Measurements from ENCODE around the gene TASP1. TPM values are rescaled to one million over a fixed set of nuclear protein-coding genes. Genes with fewer than 3 reads are reported as not detected.
A peak's percentile ranks its signal among the peaks of the same experiment; 100 is the strongest.
"Not testable (repeated sequence)": the region's sequence is repeated elsewhere in the genome, so short reads cannot be mapped to it uniquely, and the experiment has no call there.

The TASP1 gene
- total and polyA plus RNA-seq, 3 experiments from 2014 or later = 11.8 to 14.4 (median 13.5) TPM

DNA sequence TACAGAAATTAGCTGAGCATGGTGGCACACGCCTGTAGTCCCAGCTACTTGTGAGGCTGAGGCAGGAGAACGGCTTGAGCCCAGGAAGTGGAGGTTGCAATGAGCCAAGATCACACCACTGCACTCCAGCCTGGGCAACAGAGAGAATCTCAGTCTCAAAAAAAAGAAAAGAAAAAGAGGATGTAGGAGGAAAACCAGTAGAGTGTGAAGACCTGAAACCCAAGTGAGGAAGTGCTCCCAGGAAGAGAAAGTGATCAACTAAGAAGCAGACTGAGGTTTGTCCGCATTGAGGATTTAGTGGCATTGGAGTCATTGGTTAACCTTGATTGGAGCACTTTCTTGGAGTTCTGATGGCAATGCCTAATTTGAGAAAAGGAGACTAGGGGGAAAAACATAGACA, 20.6 kb upstream of the TASP1 start:
- ChIA-PET POLR2A (no interaction called here), CTCF (no interaction called here)
- Mint-ChIP-seq H3K9me3 (no peaks in the 10 kb centered on the region), H3K36me3 (no peaks in the 10 kb centered on the region), H3K27me3 (peaks cover 8 to 30% of the 10 kb centered on the region in 2 donors), H3K27ac (no peak overlapping the region), H3K4me3 (no peak overlapping the region), H3K4me1 (no peaks in the 10 kb centered on the region)
- Histone ChIP-seq H3K36me3 (ENCODE audit: insufficient read depth, low read length) (no peaks in the 10 kb centered on the region), H3K4me1 (ENCODE audit: insufficient read depth, low read length) (no peaks in the 10 kb centered on the region), H3K27me3 (ENCODE audit: insufficient read depth, low read length, poor library complexity, severe bottlenecking) (peaks cover 3% of the 10 kb centered on the region), H3K9me3 (ENCODE audit: low read length) (no peaks in the 10 kb centered on the region), H3K27ac (ENCODE audit: low read depth, low read length) (no peak overlapping the region), H3K4me3 (ENCODE audit: low read length) (no peak overlapping the region)
- no peak for DNase-seq

DNA sequence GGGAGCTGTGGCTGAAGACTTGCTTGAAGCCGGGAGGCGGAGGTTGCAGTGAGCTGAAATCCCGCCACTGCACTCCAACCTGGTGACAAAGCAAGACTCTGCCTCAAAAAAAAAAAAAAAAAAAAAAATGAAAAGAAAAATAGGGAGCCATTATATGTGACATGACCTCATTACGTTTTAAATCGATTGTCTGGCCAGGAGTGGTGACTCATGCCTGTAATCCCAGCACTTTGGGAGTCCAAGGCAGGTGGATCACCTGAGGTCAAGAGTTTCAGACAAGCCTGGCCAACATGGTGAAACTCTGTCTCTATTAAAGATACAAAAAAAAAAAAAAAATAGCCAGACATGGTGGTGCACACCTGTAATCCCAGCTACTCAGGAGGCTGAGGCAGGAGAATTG, 19.3 kb upstream of the TASP1 start:
- H3K27me3 Mint-ChIP-seq = peaks cover 12 to 31% of the 10 kb centered on the region in 2 donors
- H3K4me3 ChIP-seq (ENCODE audit: low read length); H3K36me3 ChIP-seq (ENCODE audit: insufficient read depth, low read length); H3K27me3 ChIP-seq (ENCODE audit: insufficient read depth, low read length, poor library complexity, severe bottlenecking); H3K4me3 Mint-ChIP-seq; CTCF ChIA-PET; H3K4me1 ChIP-seq (ENCODE audit: insufficient read depth, low read length); DNase-seq; H3K9me3 ChIP-seq (ENCODE audit: low read length); H3K27ac Mint-ChIP-seq; POLR2A ChIA-PET; H3K9me3 Mint-ChIP-seq; H3K4me1 Mint-ChIP-seq; H3K27ac ChIP-seq (ENCODE audit: low read depth, low read length); H3K36me3 Mint-ChIP-seq: not testable (repeated sequence)

DNA sequence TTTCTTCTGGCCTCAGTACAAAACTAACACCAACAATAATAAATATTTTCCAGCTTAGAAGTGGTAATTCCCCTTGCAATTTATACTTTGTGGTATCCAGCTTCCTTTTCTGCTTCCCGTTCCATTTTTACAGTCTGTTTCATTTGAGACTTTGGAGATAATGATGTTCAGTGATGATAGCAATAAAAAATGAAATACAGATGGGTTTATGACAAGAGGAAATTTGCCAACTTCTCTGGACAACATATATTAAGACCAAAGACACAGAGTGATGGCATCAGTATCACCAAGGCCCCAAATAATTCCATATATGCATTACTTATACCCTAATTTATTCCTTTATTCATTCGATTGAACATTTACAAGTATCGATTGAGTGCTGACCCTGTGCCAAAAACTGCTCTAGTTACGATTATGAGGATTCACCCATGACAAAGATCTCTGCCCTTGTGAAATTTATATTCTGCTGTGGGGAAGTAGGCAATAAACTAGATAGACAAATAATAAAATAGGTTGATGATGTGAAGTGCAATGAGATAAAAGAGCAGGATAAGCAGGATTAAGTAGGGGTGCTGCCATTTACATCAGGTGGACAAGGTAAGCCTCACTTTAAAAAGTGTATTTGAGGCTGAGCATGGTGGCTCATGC, 18.1 kb upstream of the TASP1 start:
- H3K4me1 Mint-ChIP-seq = no peaks in the 10 kb centered on the region
- no peaks in the 10 kb centered on the region for H3K9me3 Mint-ChIP-seq
- H3K4me1 ChIP-seq (ENCODE audit: insufficient read depth, low read length) = no peaks in the 10 kb centered on the region
- H3K27ac Mint-ChIP-seq = no peak overlapping the region
- H3K27ac ChIP-seq (ENCODE audit: low read depth, low read length) = no peak overlapping the region
- no peaks in the 10 kb centered on the region for H3K27me3 ChIP-seq (ENCODE audit: insufficient read depth, low read length, poor library complexity, severe bottlenecking)
- H3K9me3 ChIP-seq (ENCODE audit: low read length) = no peaks in the 10 kb centered on the region
- CTCF ChIA-PET = no interaction called here
- no peak for DNase-seq
- no peak overlapping the region for H3K4me3 ChIP-seq (ENCODE audit: low read length)
- H3K36me3 ChIP-seq (ENCODE audit: insufficient read depth, low read length) = no peaks in the 10 kb centered on the region
- no peaks in the 10 kb centered on the region for H3K36me3 Mint-ChIP-seq
- H3K4me3 Mint-ChIP-seq = no peak overlapping the region
- POLR2A ChIA-PET = no interaction called here
- peaks cover 16 to 33% of the 10 kb centered on the region in 2 donors for H3K27me3 Mint-ChIP-seq

DNA sequence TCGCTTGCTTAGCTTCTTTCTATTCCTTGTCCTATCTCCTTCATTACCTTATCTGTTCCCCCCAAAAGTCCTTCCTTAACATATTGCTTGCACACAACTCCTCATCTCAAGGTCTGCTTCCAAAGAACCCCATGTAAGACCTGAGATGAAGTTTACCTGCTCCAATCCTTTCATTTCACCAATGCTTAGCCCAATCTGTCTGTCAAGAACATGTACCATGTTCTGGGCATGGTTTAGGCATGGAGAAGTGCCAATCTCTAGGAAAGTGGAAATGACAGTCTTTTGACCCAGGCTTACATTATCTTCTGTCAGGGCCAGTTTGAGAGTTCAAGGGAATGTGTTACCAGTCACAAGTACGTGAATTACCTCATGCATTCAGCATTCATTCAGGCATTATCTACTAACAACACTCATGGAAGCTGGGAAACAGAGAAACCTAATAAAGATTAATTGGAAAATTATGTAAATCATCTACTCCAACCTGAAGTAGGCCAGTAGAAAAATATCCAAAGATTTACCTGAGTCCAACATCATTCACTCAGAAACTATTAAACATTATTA, 15.8 kb upstream of the TASP1 start:
- Mint-ChIP-seq H3K4me3 (no peak overlapping the region), H3K36me3 (no peaks in the 10 kb centered on the region), H3K9me3 (no peaks in the 10 kb centered on the region), H3K27ac (no peak overlapping the region), H3K4me1 (no peaks in the 10 kb centered on the region), H3K27me3 (peaks cover 17 to 52% of the 10 kb centered on the region in 2 donors)
- H3K36me3 ChIP-seq (ENCODE audit: insufficient read depth, low read length) = no peaks in the 10 kb centered on the region
- H3K4me1 ChIP-seq (ENCODE audit: insufficient read depth, low read length) = no peaks in the 10 kb centered on the region
- ChIA-PET CTCF (no interaction called here), POLR2A (no interaction called here)
- no peak for DNase-seq
- no peak overlapping the region for H3K4me3 ChIP-seq (ENCODE audit: low read length)
- H3K27me3 ChIP-seq (ENCODE audit: insufficient read depth, low read length, poor library complexity, severe bottlenecking) = peaks cover 3% of the 10 kb centered on the region
- peak overlapping the region; percentile 32 for H3K27ac ChIP-seq (ENCODE audit: low read depth, low read length)
- no peaks in the 10 kb centered on the region for H3K9me3 ChIP-seq (ENCODE audit: low read length)

DNA sequence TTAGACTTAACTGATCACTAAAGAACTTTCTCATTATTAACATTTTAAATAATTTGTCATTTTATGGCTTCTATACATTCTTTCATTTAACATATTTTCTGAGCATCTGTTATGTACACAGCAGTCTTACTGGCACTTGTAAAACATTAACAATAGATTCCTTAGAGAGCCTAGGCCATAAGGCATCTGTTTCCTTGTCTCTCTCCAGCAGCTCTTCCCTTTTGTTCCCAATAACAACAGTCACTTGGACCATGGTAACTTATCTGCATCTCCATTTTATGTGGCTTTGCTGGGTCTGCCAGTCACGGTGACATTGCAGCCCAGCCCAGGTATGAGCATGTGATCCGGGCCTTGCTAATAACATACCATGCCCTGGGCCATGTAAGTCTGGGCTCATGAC, 11.7 kb upstream of the TASP1 start:
- Mint-ChIP-seq H3K27me3 (peaks cover 12 to 60% of the 10 kb centered on the region in 2 donors), H3K36me3 (no peaks in the 10 kb centered on the region), H3K27ac (no peak overlapping the region), H3K4me1 (no peaks in the 10 kb centered on the region), H3K4me3 (no peak overlapping the region), H3K9me3 (no peaks in the 10 kb centered on the region)
- Histone ChIP-seq H3K9me3 (ENCODE audit: low read length) (no peaks in the 10 kb centered on the region), H3K4me3 (ENCODE audit: low read length) (no peak overlapping the region), H3K27ac (ENCODE audit: low read depth, low read length) (no peak overlapping the region), H3K4me1 (ENCODE audit: insufficient read depth, low read length) (no peaks in the 10 kb centered on the region), H3K27me3 (ENCODE audit: insufficient read depth, low read length, poor library complexity, severe bottlenecking) (peaks cover 3% of the 10 kb centered on the region), H3K36me3 (ENCODE audit: insufficient read depth, low read length) (no peaks in the 10 kb centered on the region)
- CTCF ChIA-PET = no interaction called here
- POLR2A ChIA-PET = no interaction called here
- no peak for DNase-seq

DNA sequence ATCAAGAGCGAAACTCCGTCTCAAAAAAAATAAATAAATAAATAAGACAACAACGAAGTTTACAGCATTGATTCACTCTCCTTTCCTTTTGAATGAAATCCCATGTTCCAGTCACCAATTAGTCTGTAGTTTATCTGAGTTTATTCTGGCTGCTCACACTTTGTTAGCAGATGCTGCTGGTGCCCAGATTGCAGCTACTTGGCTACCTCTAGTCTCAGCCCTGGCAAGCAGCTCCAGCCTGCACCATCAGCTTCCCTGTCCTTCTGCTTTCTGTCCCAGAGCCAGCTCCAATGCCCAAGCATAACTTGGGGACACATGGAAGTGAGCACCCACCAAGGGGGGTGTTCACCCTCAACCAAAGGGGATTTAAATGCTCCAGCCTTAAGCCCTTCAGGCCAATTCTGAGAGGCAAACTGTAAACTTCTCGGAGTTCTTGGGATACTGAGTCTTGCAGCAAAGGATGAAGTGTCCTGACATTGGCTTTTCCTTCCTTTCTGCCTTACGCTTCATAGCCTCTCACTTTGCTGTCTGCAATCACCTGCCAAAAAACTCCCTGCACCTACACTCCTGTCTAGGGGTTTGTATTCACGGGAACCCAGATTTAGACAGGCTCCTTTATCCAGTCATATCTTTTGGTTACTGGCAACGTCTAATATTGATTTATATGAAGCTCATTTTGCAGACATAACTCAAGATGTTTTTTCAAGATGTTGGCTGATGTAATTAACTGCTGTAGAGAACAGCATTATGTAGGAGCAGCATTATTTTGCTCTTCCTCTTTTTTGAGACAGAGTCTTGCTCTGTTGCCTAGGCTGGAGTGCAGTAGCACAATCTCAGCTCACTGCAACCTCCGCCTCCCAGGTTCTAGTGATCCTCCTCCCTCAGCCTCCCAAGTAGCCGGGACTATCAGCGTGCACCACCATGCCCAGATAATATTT, 9.8 kb upstream of the TASP1 start:
- ChIA-PET POLR2A (no interaction called here), CTCF (interaction anchor here (1.2 kb wide), 1 partner anchor 13 kb away, joined by 3 read pairs; no protein-coding TSS in a partner anchor)
- Mint-ChIP-seq H3K4me3 (no peak overlapping the region), H3K27me3 (peaks cover 15 to 66% of the 10 kb centered on the region in 2 donors), H3K4me1 (no peaks in the 10 kb centered on the region), H3K27ac (no peak overlapping the region), H3K9me3 (no peaks in the 10 kb centered on the region), H3K36me3 (peaks cover 0 to 4% (median 0%) of the 10 kb centered on the region in 3 donors)
- H3K4me3 ChIP-seq (ENCODE audit: low read length) = no peak overlapping the region
- no peak overlapping the region for H3K27ac ChIP-seq (ENCODE audit: low read depth, low read length)
- no peak for DNase-seq
- H3K27me3 ChIP-seq (ENCODE audit: insufficient read depth, low read length, poor library complexity, severe bottlenecking) = peaks cover 3% of the 10 kb centered on the region
- no peaks in the 10 kb centered on the region for H3K36me3 ChIP-seq (ENCODE audit: insufficient read depth, low read length)
- H3K9me3 ChIP-seq (ENCODE audit: low read length) = no peaks in the 10 kb centered on the region
- H3K4me1 ChIP-seq (ENCODE audit: insufficient read depth, low read length) = no peaks in the 10 kb centered on the region

DNA sequence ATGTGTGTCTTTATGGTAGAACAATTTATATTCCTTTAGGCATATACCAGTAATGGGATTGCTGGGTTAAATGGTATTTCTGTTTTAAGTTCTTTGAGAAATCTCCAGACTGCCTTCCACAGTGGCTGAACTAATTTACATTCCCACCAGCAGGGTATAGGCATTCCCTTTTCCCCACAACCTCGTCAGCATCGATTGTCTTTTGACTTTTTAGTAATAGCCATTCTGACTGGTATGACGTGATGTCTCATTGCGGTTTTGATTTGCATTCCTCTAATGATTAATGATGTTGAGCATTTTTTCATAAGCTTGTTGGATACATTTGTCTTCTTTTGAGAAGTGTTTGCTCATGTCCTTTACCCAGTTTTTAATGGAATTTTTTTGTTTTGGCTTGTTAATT, 5.3 kb upstream of the TASP1 start:
- Histone ChIP-seq H3K27ac (ENCODE audit: low read depth, low read length) (no peak overlapping the region), H3K36me3 (ENCODE audit: insufficient read depth, low read length) (no peaks in the 10 kb centered on the region), H3K4me1 (ENCODE audit: insufficient read depth, low read length) (no peaks in the 10 kb centered on the region), H3K27me3 (ENCODE audit: insufficient read depth, low read length, poor library complexity, severe bottlenecking) (no peaks in the 10 kb centered on the region), H3K9me3 (ENCODE audit: low read length) (no peaks in the 10 kb centered on the region), H3K4me3 (ENCODE audit: low read length) (no peak overlapping the region)
- peaks cover 16 to 57% of the 10 kb centered on the region in 2 donors for H3K27me3 Mint-ChIP-seq
- ChIA-PET POLR2A (no interaction called here), CTCF (no interaction called here)
- no peaks in the 10 kb centered on the region for H3K9me3 Mint-ChIP-seq
- peaks cover 3% of the 10 kb centered on the region in 3 donors for H3K4me1 Mint-ChIP-seq
- peaks cover 0 to 4% (median 3%) of the 10 kb centered on the region in 3 donors for H3K36me3 Mint-ChIP-seq
- no peak for DNase-seq
- H3K4me3 Mint-ChIP-seq = no peak overlapping the region
- no peak overlapping the region for H3K27ac Mint-ChIP-seq

DNA sequence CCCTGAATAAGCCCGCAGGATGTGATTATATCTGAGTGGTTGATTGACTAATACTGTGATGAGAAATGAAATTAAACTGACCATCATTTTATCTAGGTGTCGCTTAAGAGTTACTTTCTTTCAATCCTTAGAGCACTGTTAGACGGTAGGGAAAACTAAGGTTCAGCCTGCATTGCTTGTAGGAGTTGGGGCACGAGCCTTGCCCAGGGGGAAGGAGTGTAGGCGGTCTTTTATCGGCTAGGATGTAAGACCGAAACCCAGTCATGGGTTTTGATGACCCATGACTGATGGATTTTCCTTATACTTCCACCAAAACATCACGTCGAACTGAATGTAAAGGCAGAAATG, 392 bp upstream of the TASP1 start:
- Histone ChIP-seq H3K27me3 (ENCODE audit: insufficient read depth, low read length, poor library complexity, severe bottlenecking) (no peaks in the 10 kb centered on the region), H3K9me3 (ENCODE audit: low read length) (no peaks in the 10 kb centered on the region), H3K36me3 (ENCODE audit: insufficient read depth, low read length) (no peaks in the 10 kb centered on the region), H3K4me3 (ENCODE audit: low read length) (peak overlapping the region; percentile 89), H3K4me1 (ENCODE audit: insufficient read depth, low read length) (peaks cover 7% of the 10 kb centered on the region), H3K27ac (ENCODE audit: low read depth, low read length) (peak overlapping the region; percentile 36)
- H3K9me3 Mint-ChIP-seq = no peaks in the 10 kb centered on the region
- H3K27ac Mint-ChIP-seq = peak overlapping the region; percentile 57 to 97 (median 89)
- H3K27me3 Mint-ChIP-seq = peaks cover 13 to 23% of the 10 kb centered on the region in 2 donors
- no peak for DNase-seq
- peaks cover 0 to 11% (median 8%) of the 10 kb centered on the region in 3 donors for H3K36me3 Mint-ChIP-seq
- H3K4me1 Mint-ChIP-seq = peaks cover 20 to 24% (median 22%) of the 10 kb centered on the region in 3 donors
- ChIA-PET POLR2A (interaction anchor here (0.6 kb wide), 1 partner anchor 146 kb away, joined by 3 read pairs; the partner anchor contains the start of genes ESF1 and NDUFAF5), CTCF (interaction anchor here (1.2 kb wide), 1 partner anchor 146 kb away, joined by 4 read pairs; the partner anchor contains the start of genes ESF1 and NDUFAF5)
- peak overlapping the region; percentile 86 to 96 (median 92) for H3K4me3 Mint-ChIP-seq

Measured in CD8-positive, alpha-beta memory T cell (primary cell).